Superior temporal gyrus (tissue), 1 donor: Measurements from ENCODE around the gene MSANTD1.

Experiments
- DNase-seq: peaks from one replicate; pipeline ENCODE4 v3.0.0-alpha.2; 2016; ENCODE audit errors: extremely low spot score

Gene MSANTD1

GRCh38 chr4:3248178-3248480, 830 bp upstream of the MSANTD1 start:
- DNase-seq, result no peak

DNA sequence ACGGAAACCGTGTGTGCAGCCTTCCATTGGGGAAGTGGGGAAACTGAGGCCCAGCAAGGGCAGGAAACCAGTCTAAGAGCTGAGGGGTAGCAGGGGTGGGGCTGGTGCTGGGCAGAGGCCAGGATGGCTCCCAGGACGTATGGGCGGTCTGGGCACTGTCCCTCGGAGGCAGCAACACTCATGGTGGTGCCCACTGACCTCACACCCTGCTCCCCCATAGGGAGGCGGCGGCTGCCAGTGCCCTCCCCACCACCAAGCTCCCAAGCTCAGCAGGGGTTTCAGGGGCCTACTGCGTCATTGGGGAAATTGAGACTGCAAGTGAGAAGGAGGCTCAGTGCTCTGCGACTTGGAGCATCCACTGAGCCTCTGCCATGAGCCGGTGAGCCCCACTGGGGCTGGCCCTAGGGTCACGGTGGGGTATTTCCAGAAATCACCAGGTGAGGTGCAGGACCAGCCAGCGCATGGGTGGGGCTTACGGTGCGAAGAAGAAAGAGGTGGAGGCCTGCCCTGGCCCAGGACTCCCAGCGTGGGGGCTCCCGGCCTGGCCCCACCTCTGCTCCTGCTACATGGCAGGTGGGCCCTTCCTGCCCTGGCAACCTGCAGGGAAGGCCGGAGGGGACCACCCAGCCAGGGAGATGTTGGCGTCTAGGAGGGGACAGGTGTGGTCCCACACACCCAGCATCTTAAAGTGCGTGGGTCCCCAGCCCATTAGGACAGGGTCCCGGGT, 915 bp downstream of the MSANTD1 start:
- DNase-seq, result no peak

DNA sequence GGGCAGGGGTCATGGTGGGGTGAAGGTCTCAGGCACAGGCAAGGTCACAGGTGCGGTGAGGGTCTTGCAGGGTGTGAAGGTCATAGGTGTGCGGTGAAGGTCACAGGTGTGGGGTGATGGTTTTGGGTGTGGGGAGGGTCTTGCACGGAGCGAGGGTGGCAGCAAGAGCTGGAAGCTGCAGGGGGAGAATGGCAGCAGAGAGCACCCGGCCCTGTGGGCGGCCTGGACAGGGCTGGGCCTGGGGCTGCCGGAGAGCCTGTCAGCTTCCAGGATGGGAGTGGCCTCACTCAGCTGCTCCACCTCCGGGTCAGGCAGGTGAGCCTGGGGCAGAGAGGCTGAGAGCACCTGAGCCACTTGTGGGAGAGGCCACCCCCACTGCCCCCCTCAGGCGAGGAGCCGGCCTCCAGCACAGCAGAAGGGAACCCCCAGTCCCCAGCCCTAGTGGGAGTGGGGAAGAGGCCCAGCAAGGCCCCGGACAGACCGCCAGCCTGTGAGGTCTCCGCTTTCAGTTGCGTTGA, 1.5 kb downstream of the MSANTD1 start:
- no peak for DNase-seq

GRCh38 chr4:3250956-3251690, 2.2 kb downstream of the MSANTD1 start:
- DNase-seq, result no peak

GRCh38 chr4:3251691-3252479, 2.9 kb downstream of the MSANTD1 start:
- DNase-seq, result no peak

DNA sequence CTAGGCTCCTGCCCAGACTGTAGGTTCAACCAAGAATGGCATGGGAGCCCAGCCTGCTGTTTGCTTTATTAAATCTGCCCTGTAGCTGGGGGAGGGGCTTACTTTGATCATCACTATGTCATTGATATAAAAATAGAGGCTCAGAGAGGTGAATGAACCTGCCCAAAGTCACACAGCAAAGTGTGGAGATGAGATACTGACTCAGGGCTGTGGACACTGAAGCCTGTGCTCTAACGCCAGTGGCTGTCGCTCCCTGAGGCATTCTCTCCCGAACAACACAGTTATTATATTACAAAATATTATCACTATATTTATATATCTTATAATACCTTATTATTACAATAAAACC, 3.5 kb downstream of the MSANTD1 start:
- DNase-seq, result no peak

DNA sequence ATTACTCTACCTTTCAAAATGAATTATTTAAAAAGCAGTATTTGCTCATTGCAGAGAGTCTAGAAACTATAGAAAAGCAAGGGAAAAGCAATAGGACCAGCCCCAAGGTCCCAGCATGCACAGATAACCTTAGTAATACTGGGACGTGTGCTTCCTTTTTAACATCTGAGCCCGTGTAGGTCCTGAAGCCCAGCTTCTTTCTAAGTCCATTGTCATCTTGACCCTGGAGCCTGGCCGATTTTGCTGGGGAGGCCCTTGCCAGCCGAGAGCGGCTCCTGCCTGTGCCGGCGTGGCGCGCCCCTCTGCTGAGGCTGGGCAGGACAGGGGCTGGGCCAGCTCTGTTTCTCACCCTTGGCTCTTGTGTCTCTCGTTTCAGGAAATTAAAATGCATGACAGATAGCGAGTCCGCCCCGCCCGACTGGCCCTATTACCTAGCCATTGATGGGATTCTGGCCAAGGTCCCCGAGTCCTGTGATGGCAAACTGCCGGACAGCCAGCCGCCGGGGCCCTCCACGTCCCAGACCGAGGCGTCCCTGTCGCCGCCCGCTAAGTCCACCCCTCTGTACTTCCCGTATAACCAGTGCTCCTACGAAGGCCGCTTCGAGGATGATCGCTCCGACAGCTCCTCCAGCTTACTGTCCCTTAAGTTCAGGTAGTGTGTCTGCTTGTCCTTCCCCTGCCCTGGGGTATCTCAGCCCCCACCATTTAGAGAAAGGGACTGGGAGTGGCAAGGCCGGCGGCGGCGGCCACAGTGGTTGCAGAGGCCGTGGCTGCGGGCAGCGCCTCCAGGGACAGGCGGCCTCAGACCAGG, 4.1 kb downstream of the MSANTD1 start:
- no peak for DNase-seq

DNA sequence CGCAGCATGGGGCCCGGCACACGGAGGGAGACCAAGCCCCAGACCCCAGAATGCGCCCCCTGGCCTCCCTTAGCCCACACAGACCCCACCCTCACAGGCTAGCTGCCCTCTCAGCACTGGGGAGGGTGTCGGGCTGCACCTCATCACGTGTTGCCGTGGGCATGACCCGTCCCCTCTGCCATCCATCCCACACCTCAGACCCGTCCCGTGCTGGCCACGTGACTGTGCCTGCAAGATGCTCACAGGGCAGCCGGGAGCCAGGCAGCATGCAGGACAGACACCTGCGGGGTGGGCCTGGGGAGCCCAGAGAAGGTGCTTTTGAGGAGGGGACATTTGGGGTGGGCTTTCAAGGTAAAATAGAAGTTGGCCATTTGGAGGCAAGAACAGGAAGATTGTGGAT, 4.8 kb downstream of the MSANTD1 start:
- DNase-seq, result no peak

GRCh38 chr4:3254302-3255131, 5.6 kb downstream of the MSANTD1 start:
- no peak for DNase-seq

- no peak for DNase-seq
These were observed 6.7 kb downstream of the MSANTD1 start for GRCh38 chr4:3255611-3256186.

- no peak for DNase-seq
These were observed 7.5 kb downstream of the MSANTD1 start for GRCh38 chr4:3256230-3257102.

DNA sequence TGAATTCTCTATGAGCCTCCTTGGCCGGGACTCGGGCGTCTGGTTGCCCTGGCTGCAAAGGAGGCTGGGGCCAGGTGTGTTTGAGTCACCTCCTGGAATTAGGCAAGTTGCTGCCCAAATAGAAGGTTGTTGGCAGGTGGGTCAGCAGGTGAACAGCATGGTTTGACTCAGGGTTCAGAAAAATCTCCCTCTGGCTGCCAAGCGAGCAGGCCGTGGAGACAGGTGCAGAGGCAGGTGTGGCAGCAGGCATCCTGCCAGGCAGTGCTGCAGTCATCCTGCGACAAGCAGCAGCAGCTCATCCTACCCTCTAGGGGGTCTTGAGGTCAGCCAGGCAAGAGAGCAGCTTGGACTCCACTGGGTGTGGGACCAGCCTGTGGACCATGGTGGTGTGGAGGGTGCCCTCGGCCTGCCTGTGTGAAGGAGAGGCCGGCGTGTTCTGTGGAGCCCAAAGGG, 8.2 kb downstream of the MSANTD1 start:
- DNase-seq, result no peak

GRCh38 chr4:3257556-3258482, 8.9 kb downstream of the MSANTD1 start:
- DNase-seq, result no peak

- DNase-seq, result no peak
These were observed 12.7 kb downstream of the MSANTD1 start for GRCh38 chr4:3261411-3262207.

DNA sequence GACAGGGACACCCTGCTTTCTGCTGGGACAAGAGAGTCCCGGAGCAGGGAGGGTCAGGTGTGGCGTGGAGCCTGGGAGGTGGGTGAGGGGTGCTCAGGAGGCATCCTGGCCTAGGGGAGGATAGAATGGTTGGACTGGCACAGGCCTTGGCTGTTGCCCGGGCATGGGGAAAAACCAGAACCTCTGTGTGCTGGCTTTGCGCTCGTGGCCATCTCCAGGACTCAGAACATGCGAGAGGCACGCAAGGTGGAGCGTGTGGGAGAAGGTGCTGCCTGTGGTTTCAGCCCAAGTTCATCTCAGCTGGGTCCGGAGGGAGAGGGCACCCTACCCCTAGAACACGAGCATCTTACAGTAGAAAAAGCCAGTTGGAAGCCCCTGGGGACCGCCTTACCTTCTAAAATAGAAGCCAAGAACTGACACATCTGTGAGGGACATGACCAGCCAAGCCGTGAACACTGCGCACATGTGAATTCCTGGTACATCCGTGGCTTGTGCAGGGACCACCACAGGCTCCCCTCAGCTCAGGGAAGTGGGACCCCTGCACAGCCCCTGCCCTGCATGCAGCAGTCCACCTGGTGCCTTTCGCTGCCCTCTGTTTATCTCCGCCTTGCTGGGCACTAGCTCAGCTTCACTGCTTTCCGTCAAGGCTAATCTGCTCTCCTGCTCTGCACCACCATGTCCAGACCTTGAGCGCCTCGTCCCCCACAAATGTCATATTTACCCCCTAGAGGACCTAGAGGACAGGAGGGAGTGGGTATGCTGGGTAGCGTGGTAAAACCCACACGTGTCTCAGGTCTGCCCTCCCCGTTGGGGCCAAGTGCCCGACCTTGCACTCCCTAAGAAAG, 13.5 kb downstream of the MSANTD1 start:
- DNase-seq, result no peak

DNA sequence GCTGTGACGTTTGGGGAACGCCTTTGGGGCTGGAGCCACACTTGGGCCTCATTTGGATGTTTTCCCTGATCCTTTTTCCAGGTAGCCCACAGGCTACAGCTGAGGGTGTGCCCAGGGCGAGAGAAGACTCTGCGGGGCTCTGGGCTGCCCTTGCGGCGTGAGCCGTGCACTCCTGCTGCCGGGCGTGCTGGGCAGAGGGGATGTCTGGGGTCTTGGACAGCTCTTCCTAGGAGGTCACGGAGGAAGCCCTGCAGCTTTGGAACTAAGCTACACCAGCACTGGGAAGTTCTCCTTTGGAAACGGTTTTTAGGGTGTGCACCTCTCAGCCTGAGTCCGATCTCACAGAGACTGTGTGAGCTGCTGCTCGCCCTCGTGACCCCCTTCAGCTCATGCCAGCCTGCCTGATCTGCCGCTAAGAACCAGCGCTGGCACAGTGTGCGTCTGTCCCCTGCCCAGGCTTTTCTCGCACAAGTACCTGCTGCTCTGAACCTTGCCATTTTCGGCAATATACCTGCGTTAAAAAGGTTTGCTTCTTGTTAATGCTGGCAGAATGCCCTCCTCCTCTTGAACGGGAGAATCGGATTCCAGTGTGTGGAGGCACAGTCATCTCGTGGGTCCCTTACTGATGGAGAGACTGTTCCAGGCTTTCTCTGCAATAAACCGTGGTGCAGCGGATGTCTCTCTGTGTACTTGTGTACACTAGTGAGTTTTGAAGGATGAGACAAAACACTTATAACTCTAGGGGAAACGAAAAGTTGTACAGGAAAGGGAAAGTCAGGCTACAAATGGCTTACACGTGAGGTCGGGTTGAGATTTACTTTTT, 14.3 kb downstream of the MSANTD1 start:
- no peak for DNase-seq
